HG02884 (cell line): ENCODE measurements around the gene SRSF3.
"Not testable (repeated sequence)": the region's sequence is repeated elsewhere in the genome, so short reads cannot be mapped to it uniquely, and the experiment has no call there.

ENCODE experiments used
- ATAC-seq: cut with Tn5 transposase; IDR thresholded peaks from one replicate; pipeline ENCODE4 v1.9.1; 2021; ENCODE audit warnings: mild to moderate bottlenecking, moderate library complexity; ENCODE audit not compliant: unreplicated experiment

Gene SRSF3

GRCh38 chr6:36604090-36605060 lies 10.2 kb downstream of the SRSF3 start:
- no peak for ATAC-seq

- ATAC-seq = no peak
Measured at GRCh38 chr6:36605143-36605542, 11.0 kb downstream of the SRSF3 start.

GRCh38 chr6:36605560-36606391 lies 11.6 kb downstream of the SRSF3 start:
- ATAC-seq = no peak

GRCh38 chr6:36607305-36607682 lies 13.1 kb downstream of the SRSF3 start:
- ATAC-seq = not testable (repeated sequence)

GRCh38 chr6:36607683-36608386 lies 13.7 kb downstream of the SRSF3 start:
- ATAC-seq = no peak

- ATAC-seq = no peak
Measured at GRCh38 chr6:36608788-36609563, 14.8 kb downstream of the SRSF3 start.

- ATAC-seq = no peak
Measured at GRCh38 chr6:36609582-36609981, 15.4 kb downstream of the SRSF3 start.

GRCh38 chr6:36610041-36610955 lies 16.1 kb downstream of the SRSF3 start:
- ATAC-seq = no peak

- ATAC-seq = no peak
Measured at GRCh38 chr6:36610956-36611336, 16.8 kb downstream of the SRSF3 start.

- ATAC-seq = not testable (repeated sequence)
Measured at GRCh38 chr6:36611679-36612078, 17.5 kb downstream of the SRSF3 start.

- no peak for ATAC-seq
Measured at GRCh38 chr6:36612101-36612625, 18.0 kb downstream of the SRSF3 start.

GRCh38 chr6:36613200-36613995 lies 19.2 kb downstream of the SRSF3 start:
- ATAC-seq = no peak

- ATAC-seq = no peak
Measured at GRCh38 chr6:36615018-36615761, 21.0 kb downstream of the SRSF3 start.

- no peak for ATAC-seq
Measured at GRCh38 chr6:36616893-36617521, 22.8 kb downstream of the SRSF3 start.

GRCh38 chr6:36618366-36619355 lies 24.5 kb downstream of the SRSF3 start:
- no peak for ATAC-seq

- no peak for ATAC-seq
Measured at GRCh38 chr6:36621371-36621855, 27.3 kb downstream of the SRSF3 start.
